ENCODE results near the gene CDADC1. TPM values are rescaled to one million over a fixed set of nuclear protein-coding genes. Genes with fewer than 3 reads are reported as not detected.

CDADC1 gene
- polyA plus RNA-seq, 3 donors, result 3.5 to 6.4 (median 5.2) TPM

- H3K36me3 ChIP-seq (replicated peaks in 1 of 2; ENCODE audit: control insufficient read depth in 1 of 2, insufficient read depth in 2 of 2, low read length in 2 of 2), result no peaks in the 10 kb centered on the region
- TF ChIP-seq CTCF (IDR thresholded peaks at IDR 0.05), result no peak
- Mint-ChIP-seq H3K4me1 (peaks cover 9% of the 10 kb centered on the region), H3K9me3 (no peaks in the 10 kb centered on the region), H3K27ac (no peak overlapping the region), H3K4me3 (no peak overlapping the region), H3K27me3 (ENCODE audit: low read depth in 3 of 3) (peaks cover 0 to 5% (median 2%) of the 10 kb centered on the region in 3 donors), H3K36me3 (peaks cover 0 to 10% of the 10 kb centered on the region in 2 donors)
- WGBS (ENCODE audit: insufficient coverage), result 86% methylated on average over 10 of the region's 15 CpGs
- no peaks in the 10 kb centered on the region for H3K27me3 ChIP-seq (ENCODE audit: control insufficient read depth in 2 of 2, insufficient read depth in 2 of 2, low read length in 2 of 2)
- no peak overlapping the region for H3K4me3 ChIP-seq (replicated peaks in 1 of 3; ENCODE audit: low read depth in 2 of 3, low read length in 3 of 3)
- H3K27ac ChIP-seq (ENCODE audit: low read depth in 1 of 2, low read length in 2 of 2), result no peak overlapping the region
- H3K9me3 ChIP-seq (replicated peaks in 1 of 2; ENCODE audit: control insufficient read depth in 1 of 2, insufficient read depth in 1 of 2, low read length in 2 of 2), result no peaks in the 10 kb centered on the region
- H3K79me2 ChIP-seq (ENCODE audit: insufficient read depth, low read length), result no peaks in the 10 kb centered on the region
- no peak overlapping the region for H3K9ac ChIP-seq (ENCODE audit: insufficient read depth, low read length, poor library complexity, severe bottlenecking)
- no peak for DNase-seq
- peaks cover 0 to 4% of the 10 kb centered on the region in 2 donors for H3K4me1 ChIP-seq (ENCODE audit: control insufficient read depth in 1 of 2, insufficient read depth in 2 of 2, low read length in 2 of 2)
- H3K4me2 ChIP-seq (replicated peaks; ENCODE audit: extremely low read depth, low read length, poor library complexity, severe bottlenecking), result no peak overlapping the region
- no peaks in the 10 kb centered on the region for H4K20me1 ChIP-seq (ENCODE audit: insufficient read depth, low read length)
- intact Hi-C loops (cut with micrococcal nuclease), result loop anchor here in 1 of 2 donors (10.0 kb wide), 1 partner anchor 129 kb away; no protein-coding TSS in a partner anchor
- no peak overlapping the region for H2AFZ ChIP-seq (ENCODE audit: insufficient read depth, low read depth, low read length, poor library complexity, severe bottlenecking)
Observed at GRCh38 chr13:49305792-49306425, 58.2 kb downstream of the CDADC1 start.

GRCh38 chr13:49307365-49307764, 59.6 kb downstream of the CDADC1 start:
- Histone ChIP-seq H3K36me3 (replicated peaks in 1 of 2; ENCODE audit: control insufficient read depth in 1 of 2, insufficient read depth in 2 of 2, low read length in 2 of 2) (no peaks in the 10 kb centered on the region), H2AFZ (ENCODE audit: insufficient read depth, low read depth, low read length, poor library complexity, severe bottlenecking) (no peak overlapping the region), H3K79me2 (ENCODE audit: insufficient read depth, low read length) (no peaks in the 10 kb centered on the region), H3K4me3 (replicated peaks in 1 of 3; ENCODE audit: low read depth in 2 of 3, low read length in 3 of 3) (no peak overlapping the region), H3K9me3 (replicated peaks in 1 of 2; ENCODE audit: control insufficient read depth in 1 of 2, insufficient read depth in 1 of 2, low read length in 2 of 2) (no peaks in the 10 kb centered on the region), H3K27ac (ENCODE audit: low read depth in 1 of 2, low read length in 2 of 2) (no peak overlapping the region), H4K20me1 (ENCODE audit: insufficient read depth, low read length) (no peaks in the 10 kb centered on the region), H3K27me3 (ENCODE audit: control insufficient read depth in 2 of 2, insufficient read depth in 2 of 2, low read length in 2 of 2) (no peaks in the 10 kb centered on the region), H3K4me2 (replicated peaks; ENCODE audit: extremely low read depth, low read length, poor library complexity, severe bottlenecking) (no peak overlapping the region), H3K4me1 (ENCODE audit: control insufficient read depth in 1 of 2, insufficient read depth in 2 of 2, low read length in 2 of 2) (no peaks in the 10 kb centered on the region), H3K9ac (ENCODE audit: insufficient read depth, low read length, poor library complexity, severe bottlenecking) (no peak overlapping the region)
- Mint-ChIP-seq H3K36me3 (peaks cover 0 to 10% of the 10 kb centered on the region in 2 donors), H3K4me1 (peaks cover 1% of the 10 kb centered on the region), H3K4me3 (no peak overlapping the region), H3K27me3 (ENCODE audit: low read depth in 3 of 3) (peaks cover 0 to 5% (median 3%) of the 10 kb centered on the region in 3 donors), H3K27ac (no peak overlapping the region), H3K9me3 (no peaks in the 10 kb centered on the region)
- DNase-seq, result no peak
- no peak for TF ChIP-seq CTCF (IDR thresholded peaks at IDR 0.05)
- WGBS (ENCODE audit: insufficient coverage), result 100% methylated on average over 4 of the region's 6 CpGs
- intact Hi-C loops (cut with micrococcal nuclease), result loop anchor here in 1 of 2 donors (10.0 kb wide), 1 partner anchor 127 kb away; no protein-coding TSS in a partner anchor
